K562 (cell line): Measurements from ENCODE around the gene CLIC5. TPM values are rescaled to one million over a fixed set of nuclear protein-coding genes. Genes with fewer than 3 reads are reported as not detected.

Experiments
- E2F5 ChIP-seq: sonication (generic); formaldehyde crosslinking; IDR thresholded peaks from 2 replicates; pipeline ENCODE4 v1.8.0; 2022; ENCODE audit warnings: mild to moderate bottlenecking, missing genetic modification reagents
- HNRNPH1 ChIP-seq: fragments of 200-400 bp; formaldehyde crosslinking; optimal IDR thresholded peaks from 2 replicates; pipeline ENCODE3; 2017; ENCODE audit warnings: low read depth, mild to moderate bottlenecking, low read length, moderate library complexity
- JUN ChIP-seq, 2 experiments: sonication (generic) in 1 of 2; formaldehyde crosslinking in 1 of 2; IDR thresholded peaks; 2 replicates each; pipeline versions ENCODE4 v1.6.1 to v1.8.0; 2012 to 2022; ENCODE audit warnings: borderline replicate concordance in 2 of 2, mild to moderate bottlenecking in 2 of 2, improper control_type of control experiment in 1 of 2, low read depth in 1 of 2, low read length in 1 of 2, missing genetic modification reagents in 1 of 2
- SLC30A9 ChIP-seq: fragments of 250-450 bp; sonication (Bioruptor Pico); IDR thresholded peaks from 2 replicates; pipeline ENCODE4 v1.8.0; 2022; ENCODE audit warnings: mild to moderate bottlenecking, moderate library complexity
- ZBTB17 ChIP-seq: fragments of 450-650 bp; formaldehyde crosslinking; IDR thresholded peaks from 2 replicates; pipeline ENCODE4 v1.4.0; 2020; ENCODE audit warnings: mild to moderate bottlenecking
- ZFP30 ChIP-seq: fragments of 250-450 bp; sonication (Bioruptor Pico); IDR thresholded peaks from 2 replicates; pipeline ENCODE4 v1.8.0; 2022; ENCODE audit warnings: moderate library complexity, mild to moderate bottlenecking, inconsistent platforms, borderline replicate concordance
- ZNF398 ChIP-seq: fragments of 250-450 bp; sonication (Bioruptor Pico); IDR thresholded peaks from 2 replicates; pipeline ENCODE4 v1.8.0; 2021; ENCODE audit warnings: moderate library complexity, mild to moderate bottlenecking, inconsistent platforms
- polyA plus RNA-seq, 8 experiments: library from polyadenylated mRNA; depleted of rRNA in 4 of 8; stranded (reverse) in 5 of 8; unstranded in 3 of 8; fragments of >200 nt; fragmentation: Nextera tagmentation in 2 of 8; fragmentation: Illumina TruSeq in 1 of 8; extraction: Ambion mirVana in 2 of 8; extraction: Trizol in 1 of 8; gene quantifications; 2 replicates each; pipeline versions ENCODE4 v1.2.1 to v1.2.3, GENCODE V29; 2011 to 2014; ENCODE audit warnings: inconsistent platforms in 1 of 8, missing spikeins in 1 of 8
- total RNA-seq, 7 experiments: library from RNA; depleted of rRNA in 6 of 7; stranded (reverse); fragments of >200 nt in 6 of 7; fragmentation: Illumina TruSeq in 2 of 7; extraction: Trizol in 2 of 7; gene quantifications; 2 replicates each; pipeline versions ENCODE4 v1.2.1 to v1.2.3, GENCODE V29; 2011 to 2021; ENCODE audit warnings: low replicate concordance in 1 of 7

CLIC5 gene
- total and polyA plus RNA-seq, 9 of the 15 experiments (the other 6 are each of a cell fraction or from before 2014, with no cell fraction given), result 0.31 TPM; not detected in 8

- TF ChIP-seq E2F5 (CRISPR knock-in tag), result no peak
- no peak for TF ChIP-seq ZNF398 (CRISPR knock-in tag)
- TF ChIP-seq JUN (IDR thresholded peaks at IDR 0.05; ENCODE audit: borderline replicate concordance, low read depth, low read length), result 0 out of 2 replicates have a peak, but pooled peaks have one; percentile 25
- TF ChIP-seq JUN (CRISPR knock-in tag; IDR thresholded peaks at IDR 0.05; ENCODE audit: borderline replicate concordance), result no peak
- no peak for TF ChIP-seq ZBTB17 (CRISPR knock-in tag)
- TF ChIP-seq HNRNPH1, result no peak
- TF ChIP-seq ZFP30 (CRISPR knock-in tag), result no peak
- TF ChIP-seq SLC30A9 (CRISPR knock-in tag), result no peak
These were observed 29.4 kb upstream of the CLIC5 start (continued) for GRCh38 chr6:46044881-46045617.
